H1 (cell line): ENCODE measurements around the gene NPTN. TPM values are rescaled to one million over a fixed set of nuclear protein-coding genes. Genes with fewer than 3 reads are reported as not detected.

Experiments
- CTCF ChIA-PET: fragments of 300-600 bp; sonication (Branson Sonifier 250); formaldehyde crosslinking; loops from one replicate; lab custom pipeline; 2021; ENCODE audit not compliant: partially characterized antibody; lab: Charles Lee
- POLR2A ChIA-PET: fragments of 300-600 bp; sonication (Branson Sonifier 250); formaldehyde crosslinking; loops from one replicate; lab custom pipeline; 2021; ENCODE audit warnings: inconsistent platforms; ENCODE audit not compliant: partially characterized antibody; lab: Charles Lee
- DNase-seq, 2 experiments: peaks; one replicate each; pipeline versions ENCODE4 v3.0.0 to v3.0.0-alpha.2; 2010 to 2022; ENCODE audit warnings: low spot score in 2 of 2, low read depth in 1 of 2, mixed read lengths in 1 of 2
- FAIRE-seq: peaks from 2 replicates; lab custom pipeline; 2011; peaks lifted over from hg19 to GRCh38; lab: Jason Lieb, UNC
- H2AFZ ChIP-seq: 2 replicates; pipeline ENCODE4 v1.8.1; 2012; ENCODE audit warnings: low read length, inconsistent platforms
- H2AK5ac ChIP-seq: 2 replicates; pipeline ENCODE4 v1.6.1; 2013; ENCODE audit warnings: low read depth, low read length
- H2BK120ac ChIP-seq: replicated peaks from 2 replicates; pipeline ENCODE3; 2013; ENCODE audit warnings: low read depth, low read length, inconsistent platforms
- H2BK12ac ChIP-seq: 2 replicates; pipeline ENCODE4 v1.6.1; 2013; ENCODE audit warnings: low read depth, low read length
- H2BK15ac ChIP-seq: 2 replicates; pipeline ENCODE4 v1.6.1; 2013; ENCODE audit warnings: low read length
- H2BK20ac ChIP-seq: 2 replicates; pipeline ENCODE4 v1.6.1; 2013; ENCODE audit warnings: low read length
- H2BK5ac ChIP-seq: 2 replicates; pipeline ENCODE4 v1.6.1; 2013; ENCODE audit warnings: low read depth, low read length
- H3K14ac ChIP-seq: 2 replicates; pipeline ENCODE4 v1.6.1; 2013; ENCODE audit warnings: inconsistent platforms; ENCODE audit not compliant: insufficient read length
- H3K18ac ChIP-seq: 2 replicates; pipeline ENCODE4 v1.6.1; 2013; ENCODE audit warnings: low read length; ENCODE audit errors: extremely low read depth
- H3K23ac ChIP-seq: 2 replicates; pipeline ENCODE4 v1.6.1; 2013; ENCODE audit warnings: inconsistent platforms; ENCODE audit not compliant: insufficient read length
- H3K23me2 ChIP-seq: 2 replicates; pipeline ENCODE4 v1.6.1; 2013; ENCODE audit warnings: low read depth, low read length
- H3K27ac ChIP-seq: 2 replicates; pipeline ENCODE4 v1.6.1; 2011; ENCODE audit warnings: low read depth, low read length, inconsistent platforms
- H3K27me3 ChIP-seq, 4 experiments: replicated peaks in 1 of 4; 1 replicate in 1 of 4; 2 replicates in 3 of 4; pipeline versions ENCODE4 v1.6.1 to v1.8.1; 2011 to 2013; ENCODE audit warnings: low read length in 3 of 4, mild to moderate bottlenecking in 3 of 4, inconsistent platforms in 2 of 4, mixed read lengths in 2 of 4, moderate library complexity in 1 of 4; ENCODE audit not compliant: control insufficient read depth in 3 of 4, insufficient read depth in 3 of 4; ENCODE audit errors: extremely low read depth in 1 of 4
- H3K36me3 ChIP-seq, 4 experiments: 2 replicates each; pipeline versions ENCODE4 v1.6.1 to v1.8.1; 2011 to 2013; ENCODE audit warnings: mild to moderate bottlenecking in 4 of 4, low read length in 3 of 4, moderate library complexity in 2 of 4, control low read depth in 1 of 4, inconsistent platforms in 1 of 4; ENCODE audit not compliant: insufficient read depth in 4 of 4, control insufficient read depth in 2 of 4
- H3K4ac ChIP-seq: replicated peaks from 2 replicates; pipeline ENCODE3; 2013; ENCODE audit warnings: low read length, low read depth, mixed read lengths, inconsistent platforms; ENCODE audit not compliant: insufficient read length
- H3K4me1 ChIP-seq, 4 experiments: replicated peaks in 1 of 4; 1 replicate in 1 of 4; 2 replicates in 3 of 4; pipeline versions ENCODE4 v1.6.1 to v1.8.1; 2011 to 2013; ENCODE audit warnings: low read length in 3 of 4, inconsistent platforms in 2 of 4, mixed read lengths in 1 of 4; ENCODE audit not compliant: insufficient read depth in 4 of 4, control insufficient read depth in 3 of 4
- H3K4me2 ChIP-seq, 2 experiments: 2 replicates each; pipeline versions ENCODE4 v1.6.1 to v1.8.1; 2011 to 2013; ENCODE audit warnings: low read depth in 2 of 2, low read length in 2 of 2, control low read depth in 1 of 2, inconsistent platforms in 1 of 2, mild to moderate bottlenecking in 1 of 2; ENCODE audit not compliant: insufficient read depth in 1 of 2
- H3K4me3 ChIP-seq, 4 experiments: fragments of 200-600, 300-600 bp in 1 of 4; sonication (generic), shearing (Covaris generic), sonication (Bioruptor Twin) in 1 of 4; 2 replicates each; pipeline versions ENCODE4 v1.5.1 to v1.8.1; 2011 to 2016; ENCODE audit warnings: low read length in 4 of 4, low read depth in 3 of 4, control low read depth in 2 of 4, inconsistent platforms in 2 of 4, mild to moderate bottlenecking in 2 of 4, mixed read lengths in 1 of 4, moderate library complexity in 1 of 4; ENCODE audit not compliant: insufficient read depth in 2 of 4; ENCODE audit errors: extremely low read depth in 1 of 4
- H3K56ac ChIP-seq: replicated peaks from 2 replicates; pipeline ENCODE3; 2013; ENCODE audit warnings: low read depth, mild to moderate bottlenecking, mixed read lengths, low read length, inconsistent platforms; ENCODE audit not compliant: insufficient read length
- H3K79me1 ChIP-seq: 2 replicates; pipeline ENCODE4 v1.6.1; 2013; ENCODE audit warnings: low read depth, low read length, control low read depth
- H3K79me2 ChIP-seq, 2 experiments: 2 replicates each; pipeline versions ENCODE4 v1.6.1 to v1.8.1; 2012 to 2013; ENCODE audit warnings: low read length in 2 of 2, mild to moderate bottlenecking in 2 of 2, inconsistent platforms in 1 of 2; ENCODE audit not compliant: insufficient read depth in 2 of 2, control insufficient read depth in 1 of 2
- H3K9ac ChIP-seq, 4 experiments: replicated peaks in 1 of 4; 1 replicate in 1 of 4; 2 replicates in 3 of 4; pipeline versions ENCODE4 v1.6.1 to v1.8.1; 2011 to 2013; ENCODE audit warnings: low read depth in 3 of 4, low read length in 3 of 4, control low read depth in 2 of 4, mild to moderate bottlenecking in 2 of 4, moderate library complexity in 2 of 4, inconsistent platforms in 1 of 4; ENCODE audit errors: extremely low read depth in 1 of 4
- H3K9me3 ChIP-seq, 2 experiments: 2 replicates each; pipeline versions ENCODE4 v1.6.1 to v1.8.1; 2012 to 2013; ENCODE audit warnings: mild to moderate bottlenecking in 2 of 2, moderate library complexity in 2 of 2, control low read depth in 1 of 2, inconsistent platforms in 1 of 2, low read depth in 1 of 2, low read length in 1 of 2, mixed read lengths in 1 of 2; ENCODE audit not compliant: insufficient read depth in 2 of 2
- H4K20me1 ChIP-seq, 2 experiments: replicated peaks in 1 of 2; 2 replicates each; pipeline versions ENCODE3 to v1.8.1; 2011 to 2013; ENCODE audit warnings: inconsistent platforms in 2 of 2, low read length in 2 of 2, mild to moderate bottlenecking in 1 of 2; ENCODE audit not compliant: insufficient read depth in 2 of 2, control insufficient read depth in 1 of 2
- H4K5ac ChIP-seq: 2 replicates; pipeline ENCODE4 v1.6.1; 2013; ENCODE audit warnings: low read length, low read depth, mixed read lengths, inconsistent platforms; ENCODE audit not compliant: insufficient read length
- H4K8ac ChIP-seq: 2 replicates; pipeline ENCODE4 v1.8.0; 2013; ENCODE audit warnings: mild to moderate bottlenecking, moderate library complexity, low read length, inconsistent platforms; ENCODE audit not compliant: insufficient read depth; ENCODE audit errors: extremely low read depth
- H4K91ac ChIP-seq: replicated peaks from 2 replicates; pipeline ENCODE3; 2013; ENCODE audit warnings: low read length, mixed read lengths, inconsistent platforms; ENCODE audit not compliant: insufficient read length
- BCL11A ChIP-seq, 2 experiments: IDR thresholded peaks; one replicate each; pipeline ENCODE4 v1.6.1; 2011; ENCODE audit warnings: low read depth in 2 of 2, low read length in 2 of 2, mild to moderate bottlenecking in 2 of 2
- BRCA1 ChIP-seq: IDR thresholded peaks from 2 replicates; pipeline ENCODE4 v1.6.1; 2012; ENCODE audit warnings: low read depth, low read length, improper control_type of control experiment
- CEBPB ChIP-seq: IDR thresholded peaks from 2 replicates; pipeline ENCODE4 v1.6.1; 2012; ENCODE audit warnings: low read depth, low read length
- CHD1 ChIP-seq: IDR thresholded peaks from 2 replicates; pipeline ENCODE4 v1.6.1; 2012; ENCODE audit warnings: low read depth, low read length, improper control_type of control experiment
- HDAC2 ChIP-seq, 2 experiments: fragments of 300-600 bp in 1 of 2; sonication (generic) in 1 of 2; IDR thresholded peaks; 2 replicates each; pipeline ENCODE4 v1.6.1; 2011 to 2012; ENCODE audit warnings: low read depth in 2 of 2, low read length in 2 of 2, mild to moderate bottlenecking in 2 of 2, moderate library complexity in 2 of 2, borderline replicate concordance in 1 of 2, inconsistent platforms in 1 of 2
- JUND ChIP-seq: IDR thresholded peaks from 2 replicates; pipeline ENCODE4 v1.6.1; 2011; ENCODE audit warnings: mild to moderate bottlenecking, improper control_type of control experiment, low read length
- KDM1A ChIP-seq: fragments of 200-600, 300-600 bp; sonication (generic); IDR thresholded peaks from 2 replicates; pipeline ENCODE4 v1.7.1; 2016; ENCODE audit warnings: mild to moderate bottlenecking, low read length, borderline replicate concordance
- NANOG ChIP-seq: IDR thresholded peaks from 2 replicates; pipeline ENCODE4 v1.6.1; 2011; ENCODE audit warnings: low read length, low read depth, mild to moderate bottlenecking, inconsistent platforms; ENCODE audit not compliant: insufficient read depth, poor library complexity, severe bottlenecking
- RFX5 ChIP-seq: IDR thresholded peaks from 2 replicates; pipeline ENCODE4 v1.6.1; 2011; ENCODE audit warnings: low read depth, low read length, improper control_type of control experiment, borderline replicate concordance
- SRF ChIP-seq: IDR thresholded peaks from 2 replicates; pipeline ENCODE4 v1.6.1; 2011; ENCODE audit warnings: mild to moderate bottlenecking, low read depth, low read length, moderate library complexity
- SUZ12 ChIP-seq: fragments of 200-600 bp; sonication (generic); IDR thresholded peaks from 2 replicates; pipeline ENCODE4 v1.6.1; 2012; ENCODE audit warnings: mild to moderate bottlenecking, inconsistent platforms, low read length, moderate library complexity, mixed read lengths
- WGBS, 2 experiments: shearing (Covaris generic) in 1 of 2; methylation state at CpG; one replicate each; pipeline versions ENCODE4 v1.1.6 to v1.1.7; 2013 to 2015; ENCODE audit warnings: low lambda C conversion rate in 2 of 2, mixed read lengths in 2 of 2, inconsistent platforms in 1 of 2, low coverage in 1 of 2, missing lambda C conversion rate in 1 of 2; ENCODE audit not compliant: insufficient replicate concordance in 2 of 2, insufficient coverage in 1 of 2, insufficient read length in 1 of 2; ENCODE audit errors: extremely low coverage in 1 of 2, missing lambda C conversion rate in 1 of 2; 5-methylcytosine and 5-hydroxymethylcytosine counted together
- polyA plus RNA-seq, 7 experiments: library from polyadenylated mRNA; depleted of rRNA in 3 of 7; stranded (reverse) in 5 of 7; unstranded in 2 of 7; fragments of >200 nt in 5 of 7; fragments of 200-250 nt in 2 of 7; gene quantifications; 1 replicate in 5 of 7; 2 replicates in 1 of 7; 4 replicates in 1 of 7; pipeline versions ENCODE4 v1.2.1 to v1.2.3, GENCODE V29; 2011 to 2013; ENCODE audit warnings: missing spikeins in 2 of 7, mixed read lengths in 2 of 7
- total RNA-seq: library from RNA; stranded (reverse); fragmentation: NEBNext Ultra II Directional; extraction: Animal tissue kit (Norgen Biotek cat#: 25700); gene quantifications from 2 replicates; pipeline ENCODE4 v1.2.1, GENCODE V29; 2021
- TF ChIP-seq, protein P1 (sequence below): IDR thresholded peaks from 2 replicates; pipeline ENCODE4 v1.6.1; 2011; ENCODE audit warnings: low read depth, mild to moderate bottlenecking, low read length; ENCODE audit not compliant: insufficient read depth

NPTN gene
- total and polyA plus RNA-seq, 2 of the 8 experiments (the other 6 are each of a cell fraction or from before 2014, with no cell fraction given) = 67.0 to 113 TPM

DNA sequence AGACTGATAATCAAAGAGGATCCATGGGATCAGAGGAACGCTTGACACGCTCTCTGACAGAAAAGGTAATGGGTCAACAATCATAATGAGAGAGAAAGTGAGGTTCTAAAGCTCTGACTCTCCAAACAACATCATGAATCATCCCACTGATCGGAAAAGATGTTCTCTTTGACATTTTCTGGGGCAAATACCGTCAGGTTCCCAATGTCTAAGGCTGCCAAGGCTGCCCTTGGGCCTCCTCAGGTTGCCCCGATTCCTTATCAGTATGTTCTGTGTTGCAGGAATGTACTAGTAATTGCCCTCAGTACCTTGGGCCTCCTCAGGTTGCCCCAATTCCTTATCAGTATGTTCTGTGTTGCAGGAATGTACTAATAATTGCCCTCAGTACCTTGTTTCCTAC, 60.9 kb downstream of the NPTN start:
- TF ChIP-seq, protein P1, sequence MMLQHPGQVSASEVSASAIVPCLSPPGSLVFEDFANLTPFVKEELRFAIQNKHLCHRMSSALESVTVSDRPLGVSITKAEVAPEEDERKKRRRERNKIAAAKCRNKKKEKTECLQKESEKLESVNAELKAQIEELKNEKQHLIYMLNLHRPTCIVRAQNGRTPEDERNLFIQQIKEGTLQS = no peak
- TF ChIP-seq BCL11A (IDR thresholded peaks at IDR 0.05; ENCODE audit: low read depth in 2 of 2, low read length in 2 of 2) = no peak
- no peak for TF ChIP-seq NANOG
- no peak for TF ChIP-seq BRCA1
- no peak for TF ChIP-seq SRF
- TF ChIP-seq RFX5 = no peak
- TF ChIP-seq CEBPB = no peak
- TF ChIP-seq JUND = no peak
- TF ChIP-seq HDAC2 (IDR thresholded peaks at IDR 0.05; ENCODE audit: borderline replicate concordance in 1 of 2, low read depth in 2 of 2, low read length in 2 of 2) = no peak
- no peak for TF ChIP-seq CHD1
- no peak for TF ChIP-seq SUZ12
- TF ChIP-seq KDM1A = no peak
- peaks cover 23 to 58% (median 47%) of the 10 kb centered on the region in 4 experiments for H3K36me3 ChIP-seq
- H3K56ac ChIP-seq = no peak overlapping the region
- H3K18ac ChIP-seq = no peak overlapping the region
- no peak overlapping the region for H2BK12ac ChIP-seq
- H3K23ac ChIP-seq = no peak overlapping the region
- no peaks in the 10 kb centered on the region for H3K4me1 ChIP-seq
- 77% methylated on average over 5 of the region's 5 CpGs; no CpG with 5 or more reads in 1 of the 2 experiments for WGBS, 2 experiments
- H4K91ac ChIP-seq = no peak overlapping the region
- no peak overlapping the region for H3K4me3 ChIP-seq
- no peak overlapping the region for H3K9ac ChIP-seq
- H4K8ac ChIP-seq = no peak overlapping the region
- H3K27me3 ChIP-seq = no peaks in the 10 kb centered on the region
- DNase-seq (no peak), FAIRE-seq (no peak)
- no peak overlapping the region for H3K4me2 ChIP-seq
- no peak overlapping the region for H2BK5ac ChIP-seq
- CTCF ChIA-PET = interaction anchor here (0.9 to 2.4 kb wide), 3 partner anchors 64 to 446 kb away, joined by 3 to 6 read pairs (median 4); no protein-coding TSS in a partner anchor
- H3K9me3 ChIP-seq = no peaks in the 10 kb centered on the region
- H3K23me2 ChIP-seq = no peaks in the 10 kb centered on the region
- no peak overlapping the region for H2BK120ac ChIP-seq
- H2BK15ac ChIP-seq = no peak overlapping the region
- H2AK5ac ChIP-seq = no peak overlapping the region
- H4K5ac ChIP-seq = no peak overlapping the region
- no peak overlapping the region for H3K14ac ChIP-seq
- POLR2A ChIA-PET = no interaction called here
- no peak overlapping the region for H2BK20ac ChIP-seq
- H3K27ac ChIP-seq = no peak overlapping the region
- no peak overlapping the region for H3K4ac ChIP-seq
- no peaks in the 10 kb centered on the region for H4K20me1 ChIP-seq
- H2AFZ ChIP-seq = no peak overlapping the region
- no peaks in the 10 kb centered on the region; the same call in 1 of the 2 replicates for H3K79me1 ChIP-seq
- no peaks in the 10 kb centered on the region for H3K79me2 ChIP-seq
